ENCODE data around the gene CDC42BPA.

- TF ChIP-seq EZH2 (IDR thresholded peaks at IDR 0.05) (no peak), POLR2AphosphoS5 (IDR thresholded peaks at IDR 0.05; ENCODE audit: borderline replicate concordance, low read depth, low read length) (no peak), FOXP2 (optimal IDR thresholded peaks at IDR 0.05; ENCODE audit: control extremely low read depth, extremely low read length, insufficient read depth) (no peak)
Measured at GRCh38 chr1:226982451-226983177, 335.7 kb downstream of the CDC42BPA start.

Measured in SK-N-MC (cell line).